Osteoblast (primary cell): Measurements from ENCODE around the gene DDX41. TPM values are rescaled to one million over a fixed set of nuclear protein-coding genes. Genes with fewer than 3 reads are reported as not detected.
"Not testable (repeated sequence)": the region's sequence is repeated elsewhere in the genome, so short reads cannot be mapped to it uniquely, and the experiment has no call there.

Experiments used
- DNase-seq: peaks from one replicate; pipeline ENCODE4 v3.0.0; 2011; ENCODE audit warnings: low spot score, mixed read lengths; ENCODE audit not compliant: insufficient read length; ENCODE audit errors: missing footprints
- H2AFZ ChIP-seq: 2 replicates; pipeline ENCODE4 v1.6.0; 2011; ENCODE audit warnings: mild to moderate bottlenecking, low read length
- H3K27ac ChIP-seq: 2 replicates; pipeline ENCODE4 v1.5.1; 2011; ENCODE audit warnings: mild to moderate bottlenecking, low read depth, low read length, moderate library complexity
- H3K27me3 ChIP-seq: 2 replicates; pipeline ENCODE4 v1.6.0; 2012; ENCODE audit warnings: mild to moderate bottlenecking, control low read depth, inconsistent platforms, low read length, moderate library complexity; ENCODE audit not compliant: insufficient read depth
- H3K36me3 ChIP-seq: 2 replicates; pipeline ENCODE4 v1.5.1; 2011; ENCODE audit warnings: mild to moderate bottlenecking, low read length, control low read depth, moderate library complexity; ENCODE audit not compliant: insufficient read depth
- H3K4me1 ChIP-seq: 2 replicates; pipeline ENCODE4 v1.5.1; 2011; ENCODE audit warnings: mild to moderate bottlenecking, low read length, control low read depth, moderate library complexity; ENCODE audit not compliant: insufficient read depth
- H3K4me2 ChIP-seq: 2 replicates; pipeline ENCODE4 v1.6.0; 2011; ENCODE audit warnings: mild to moderate bottlenecking, low read length; ENCODE audit not compliant: insufficient read depth
- H3K4me3 ChIP-seq: fragments of 200-600 bp; sonication (generic); 3 replicates; pipeline ENCODE4 v1.5.1; 2012; ENCODE audit warnings: mild to moderate bottlenecking, low read length, inconsistent platforms; ENCODE audit not compliant: insufficient read depth
- H3K79me2 ChIP-seq: 2 replicates; pipeline ENCODE4 v1.6.0; 2012; ENCODE audit warnings: mild to moderate bottlenecking, low read length, control low read depth, inconsistent platforms; ENCODE audit not compliant: insufficient read depth
- H3K9me3 ChIP-seq: 2 replicates; pipeline ENCODE4 v1.5.1; 2011; ENCODE audit warnings: low read depth, low read length, control low read depth
- H4K20me1 ChIP-seq: 2 replicates; pipeline ENCODE4 v1.6.0; 2012; ENCODE audit warnings: mild to moderate bottlenecking, low read length, control low read depth; ENCODE audit not compliant: insufficient read depth
- total RNA-seq: library from RNA; depleted of rRNA; stranded (reverse); fragments of >200 nt; gene quantifications from 2 replicates; pipeline ENCODE4 v1.2.3, GENCODE V29; 2012
- TF ChIP-seq, protein P1 (sequence below): IDR thresholded peaks from 2 replicates; pipeline ENCODE4 v1.5.1; 2011; ENCODE audit warnings: mild to moderate bottlenecking, low read depth, low read length, moderate library complexity; ENCODE audit errors: extremely low read depth

DDX41 gene
- 49.5 and 68.4 TPM in 2 replicates for total RNA-seq

DNA sequence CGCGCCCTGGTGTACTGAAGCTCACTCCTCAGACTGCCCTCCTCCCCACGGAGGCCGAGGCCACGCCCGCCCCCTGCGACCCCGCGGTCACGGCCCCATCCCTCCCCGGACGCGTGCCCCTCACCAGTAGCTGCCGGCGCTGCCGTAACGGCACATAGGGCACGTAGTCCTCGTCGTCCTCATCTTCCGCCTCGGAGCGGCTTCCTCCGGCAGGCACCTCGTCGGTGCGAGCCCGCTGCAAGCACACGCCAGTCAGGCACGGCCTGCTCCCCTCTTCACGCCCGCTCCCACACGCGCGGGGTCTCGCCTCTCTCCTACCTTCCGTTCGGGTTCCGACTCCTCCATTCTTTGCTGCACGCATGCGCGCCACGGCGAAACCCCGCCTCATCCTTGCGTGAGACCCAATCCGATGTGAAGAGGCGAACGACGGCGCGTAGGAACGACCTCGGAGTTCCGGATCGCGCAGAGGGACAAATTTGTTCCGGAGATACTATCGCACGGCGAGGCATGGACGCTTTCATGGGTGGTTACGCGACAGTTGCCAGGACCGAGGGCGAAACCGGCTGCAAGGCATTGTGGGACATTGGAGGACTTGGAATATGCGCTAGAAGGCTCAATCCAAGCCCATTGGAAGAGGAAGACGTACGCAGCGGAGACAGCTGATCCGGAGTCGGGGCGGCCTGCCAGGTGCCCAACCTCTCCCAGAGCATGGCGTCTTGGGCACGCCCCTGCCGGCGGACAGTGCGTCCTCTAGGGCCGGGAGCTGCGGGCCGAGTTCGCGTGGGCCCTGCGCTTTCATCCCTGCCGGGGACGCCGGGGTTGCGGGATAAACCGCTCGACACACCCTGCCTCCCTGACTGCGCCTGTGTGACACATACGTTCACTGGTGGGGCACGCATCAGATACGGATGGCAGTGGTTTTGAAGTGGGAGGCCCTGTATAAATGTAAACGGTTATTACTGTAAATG, at the start of gene DDX41:
DDX41 (minus strand) TSS at position 361 of the 968 bp plus-strand sequence; CDS start at position 345, 16 bp downstream.
- Histone ChIP-seq H3K36me3 (peaks cover 58% of the 10 kb centered on the region), H3K4me3 (peak within 1 kb of the TSS; percentile 100), H3K4me1 (peaks cover 15% of the 10 kb centered on the region), H3K27me3 (no peaks in the 10 kb centered on the region), H3K79me2 (peaks cover 45% of the 10 kb centered on the region), H3K4me2 (peak within 1 kb of the TSS; percentile 99), H2AFZ (peak within 1 kb of the TSS; percentile 90), H3K27ac (peak within 1 kb of the TSS; percentile 89), H3K9me3 (no peaks in the 10 kb centered on the region), H4K20me1 (peaks cover 19% of the 10 kb centered on the region)
- DNase-seq = peak; percentile 100
- TF ChIP-seq, protein P1, sequence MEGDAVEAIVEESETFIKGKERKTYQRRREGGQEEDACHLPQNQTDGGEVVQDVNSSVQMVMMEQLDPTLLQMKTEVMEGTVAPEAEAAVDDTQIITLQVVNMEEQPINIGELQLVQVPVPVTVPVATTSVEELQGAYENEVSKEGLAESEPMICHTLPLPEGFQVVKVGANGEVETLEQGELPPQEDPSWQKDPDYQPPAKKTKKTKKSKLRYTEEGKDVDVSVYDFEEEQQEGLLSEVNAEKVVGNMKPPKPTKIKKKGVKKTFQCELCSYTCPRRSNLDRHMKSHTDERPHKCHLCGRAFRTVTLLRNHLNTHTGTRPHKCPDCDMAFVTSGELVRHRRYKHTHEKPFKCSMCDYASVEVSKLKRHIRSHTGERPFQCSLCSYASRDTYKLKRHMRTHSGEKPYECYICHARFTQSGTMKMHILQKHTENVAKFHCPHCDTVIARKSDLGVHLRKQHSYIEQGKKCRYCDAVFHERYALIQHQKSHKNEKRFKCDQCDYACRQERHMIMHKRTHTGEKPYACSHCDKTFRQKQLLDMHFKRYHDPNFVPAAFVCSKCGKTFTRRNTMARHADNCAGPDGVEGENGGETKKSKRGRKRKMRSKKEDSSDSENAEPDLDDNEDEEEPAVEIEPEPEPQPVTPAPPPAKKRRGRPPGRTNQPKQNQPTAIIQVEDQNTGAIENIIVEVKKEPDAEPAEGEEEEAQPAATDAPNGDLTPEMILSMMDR = no peak

DNA sequence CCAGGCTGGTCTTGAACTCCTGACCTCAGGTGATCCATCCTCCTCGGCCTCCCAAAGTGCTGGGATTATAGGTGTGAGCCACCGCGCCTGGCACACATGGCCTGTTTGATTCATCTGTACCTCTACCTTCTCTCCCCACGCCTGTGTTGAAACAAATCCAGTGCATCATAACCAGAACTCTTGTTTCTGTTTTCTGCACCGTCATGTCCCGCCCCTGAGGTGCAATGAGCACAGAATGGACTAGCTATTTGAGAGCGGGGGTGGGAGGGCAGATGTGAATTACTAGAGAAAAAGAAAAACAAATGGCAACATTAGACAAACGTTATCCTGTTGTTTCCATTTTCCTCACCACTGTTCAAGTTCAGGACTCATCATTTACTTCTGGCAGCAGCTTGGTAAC, 48.3 kb upstream of the DDX41 start:
- no peak overlapping the region for H3K27ac ChIP-seq
- no peaks in the 10 kb centered on the region for H3K79me2 ChIP-seq
- no peaks in the 10 kb centered on the region for H3K4me1 ChIP-seq
- peaks cover 10% of the 10 kb centered on the region for H3K27me3 ChIP-seq
- H3K9me3 ChIP-seq = no peaks in the 10 kb centered on the region
- H3K4me2 ChIP-seq = no peak overlapping the region
- TF ChIP-seq, protein P1 = no peak
- peak; percentile 11 for DNase-seq
- no peaks in the 10 kb centered on the region for H3K36me3 ChIP-seq
- no peaks in the 10 kb centered on the region for H4K20me1 ChIP-seq
- no peak overlapping the region for H2AFZ ChIP-seq
- no peak overlapping the region for H3K4me3 ChIP-seq

DNA sequence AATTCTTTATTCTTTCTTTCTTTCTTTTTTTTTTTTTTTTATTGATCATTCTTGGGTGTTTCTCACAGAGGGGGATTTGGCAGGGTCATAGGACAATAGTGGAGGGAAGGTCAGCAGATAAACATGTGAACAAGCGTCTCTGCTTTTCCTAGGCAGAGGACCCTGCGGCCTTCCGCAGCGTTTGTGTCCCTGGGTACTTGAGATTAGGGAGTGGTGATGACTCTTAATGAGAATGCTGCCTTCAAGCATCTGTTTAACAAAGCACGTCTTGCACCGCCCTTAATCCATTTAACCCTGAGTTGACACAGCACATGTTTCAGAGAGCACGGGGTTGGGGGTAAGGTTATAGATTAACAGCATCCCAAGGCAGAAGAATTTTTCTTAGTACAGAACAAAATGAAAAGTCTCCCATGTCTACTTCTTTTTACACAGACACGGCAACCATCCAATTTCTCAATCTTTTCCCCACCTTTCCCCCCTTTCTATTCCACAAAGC, 42.7 kb upstream of the DDX41 start:
- not testable (repeated sequence) for H3K36me3 ChIP-seq, H3K4me2 ChIP-seq, H3K79me2 ChIP-seq, H2AFZ ChIP-seq, H3K9me3 ChIP-seq, H4K20me1 ChIP-seq, DNase-seq, H3K4me1 ChIP-seq, H3K27ac ChIP-seq, H3K4me3 ChIP-seq
- H3K27me3 ChIP-seq = peaks cover 16% of the 10 kb centered on the region

DNA sequence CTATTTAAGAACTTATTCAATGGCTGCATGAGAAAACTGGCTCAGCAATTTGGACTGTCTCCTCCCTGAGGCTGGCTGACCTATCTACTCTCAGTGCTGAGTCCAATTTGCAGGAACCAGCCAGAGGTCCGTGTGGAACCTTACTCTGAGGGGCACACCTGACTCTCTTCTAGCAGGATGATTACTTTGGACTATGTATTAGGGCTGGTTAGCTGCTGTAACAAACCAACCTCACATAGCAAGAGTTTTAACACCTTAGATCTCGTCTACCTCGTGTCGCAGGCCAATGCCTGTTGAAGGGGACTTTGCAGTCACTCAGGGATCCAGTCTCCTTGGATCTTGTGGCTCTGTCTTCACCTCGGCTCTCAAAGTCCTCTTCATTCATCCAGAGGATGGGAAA, 41.0 kb upstream of the DDX41 start:
- Histone ChIP-seq H3K36me3 (no peaks in the 10 kb centered on the region), H3K9me3 (no peaks in the 10 kb centered on the region), H2AFZ (no peak overlapping the region), H4K20me1 (peaks cover 8% of the 10 kb centered on the region), H3K27me3 (peaks cover 7% of the 10 kb centered on the region), H3K79me2 (peaks cover 18% of the 10 kb centered on the region), H3K27ac (no peak overlapping the region), H3K4me1 (peaks cover 8% of the 10 kb centered on the region), H3K4me3 (no peak overlapping the region), H3K4me2 (no peak overlapping the region)
- TF ChIP-seq, protein P1 = no peak
- peak; percentile 48 for DNase-seq
